A673 (cell line): Measurements from ENCODE around the gene FNBP1. TPM values are rescaled to one million over a fixed set of nuclear protein-coding genes. Genes with fewer than 3 reads are reported as not detected.
A peak's percentile ranks its signal among the peaks of the same experiment; 100 is the strongest.

Experiments
- BruUV-seq: library from RNA; stranded (reverse); fragments of 400-500 nt; replicated peaks from 2 replicates; lab custom pipeline; 2021; lab: Mats Ljungman, UMichigan
- CTCF ChIA-PET: fragments of 300-600 bp; sonication (Branson Sonifier 250); formaldehyde crosslinking; loops from one replicate; lab custom pipeline; 2022; ENCODE audit warnings: antibody characterized with exemption; lab: Charles Lee
- POLR2A ChIA-PET: fragments of 300-600 bp; sonication (Branson Sonifier 250); formaldehyde crosslinking; loops from one replicate; lab custom pipeline; 2022; ENCODE audit warnings: antibody characterized with exemption; ENCODE audit not compliant: low non-redundant PET; lab: Charles Lee
- DNase-seq: peaks from one replicate; pipeline ENCODE4 v3.0.0-alpha.2; 2015; ENCODE audit warnings: low spot score
- H3K27ac ChIP-seq: fragments of 200-600 bp; sonication (generic); 2 replicates; pipeline ENCODE4 v1.5.1; 2016; ENCODE audit warnings: mixed run types, low read depth, mild to moderate bottlenecking, mixed read lengths, antibody characterized with exemption, low read length; ENCODE audit not compliant: poor library complexity, severe bottlenecking
- H3K27me3 ChIP-seq: fragments of 200-600 bp; sonication (generic); replicated peaks from 2 replicates; pipeline ENCODE4 v1.6.1; 2017; ENCODE audit warnings: mixed run types, low read depth, mild to moderate bottlenecking, mixed read lengths, antibody characterized with exemption, low read length; ENCODE audit not compliant: insufficient read depth, poor library complexity
- H3K36me3 ChIP-seq: fragments of 200-600 bp; sonication (generic); 2 replicates; pipeline ENCODE4 v1.6.1; 2016; ENCODE audit warnings: mixed run types, mild to moderate bottlenecking, mixed read lengths, antibody characterized with exemption, low read length; ENCODE audit not compliant: insufficient read depth, poor library complexity, severe bottlenecking
- H3K4me1 ChIP-seq: fragments of 200-600 bp; sonication (generic); 2 replicates; pipeline ENCODE4 v1.6.1; 2017; ENCODE audit warnings: mixed run types, mild to moderate bottlenecking, mixed read lengths, antibody characterized with exemption, low read length; ENCODE audit not compliant: insufficient read depth, poor library complexity, severe bottlenecking
- H3K4me3 ChIP-seq: fragments of 200-600 bp; sonication (generic); 2 replicates; pipeline ENCODE4 v1.5.1; 2016; ENCODE audit warnings: low read depth, mixed run types, mild to moderate bottlenecking, mixed read lengths, low read length; ENCODE audit not compliant: poor library complexity, severe bottlenecking
- H3K9me3 ChIP-seq: fragments of 200-600 bp; sonication (generic); 2 replicates; pipeline ENCODE4 v1.6.1; 2016; ENCODE audit warnings: mixed run types, low read depth, mild to moderate bottlenecking, mixed read lengths, antibody characterized with exemption, low read length; ENCODE audit not compliant: poor library complexity, severe bottlenecking
- EZH2 ChIP-seq: fragments of 200-600 bp; sonication (generic); IDR thresholded peaks from 2 replicates; pipeline ENCODE4 v1.6.1; 2017; ENCODE audit warnings: borderline replicate concordance, low read depth, mild to moderate bottlenecking, mixed read lengths, antibody characterized with exemption, low read length; ENCODE audit not compliant: poor library complexity, severe bottlenecking
- intact Hi-C: fragments of 100-400 bp; cut with micrococcal nuclease; formaldehyde crosslinking; loops from one replicate; pipeline ENCODE4 v1.10.0; 2022; ENCODE audit not compliant: unreplicated experiment
- total RNA-seq: library from RNA; stranded (reverse); gene quantifications from 2 replicates; pipeline ENCODE4 v1.2.3, GENCODE V29; 2021
- TF ChIP-seq, protein P1 (sequence below): fragments of 300-800, 200-600 bp; sonication (generic); conservative IDR thresholded peaks from 2 replicates; pipeline ENCODE4 v1.5.1; 2017; ENCODE audit warnings: low read depth, mild to moderate bottlenecking, antibody characterized with exemption, low read length, moderate library complexity, mixed read lengths

The FNBP1 gene
- total RNA-seq, 1 experiment from 2014 or later, result 200 TPM

- Histone ChIP-seq H3K27ac (no peak overlapping the region), H3K4me3 (no peak overlapping the region), H3K27me3 (no peaks in the 10 kb centered on the region), H3K9me3 (peaks cover 2% of the 10 kb centered on the region), H3K36me3 (peaks cover 13% of the 10 kb centered on the region), H3K4me1 (peaks cover 54% of the 10 kb centered on the region)
- TF ChIP-seq EZH2, result no peak
- TF ChIP-seq, protein P1, sequence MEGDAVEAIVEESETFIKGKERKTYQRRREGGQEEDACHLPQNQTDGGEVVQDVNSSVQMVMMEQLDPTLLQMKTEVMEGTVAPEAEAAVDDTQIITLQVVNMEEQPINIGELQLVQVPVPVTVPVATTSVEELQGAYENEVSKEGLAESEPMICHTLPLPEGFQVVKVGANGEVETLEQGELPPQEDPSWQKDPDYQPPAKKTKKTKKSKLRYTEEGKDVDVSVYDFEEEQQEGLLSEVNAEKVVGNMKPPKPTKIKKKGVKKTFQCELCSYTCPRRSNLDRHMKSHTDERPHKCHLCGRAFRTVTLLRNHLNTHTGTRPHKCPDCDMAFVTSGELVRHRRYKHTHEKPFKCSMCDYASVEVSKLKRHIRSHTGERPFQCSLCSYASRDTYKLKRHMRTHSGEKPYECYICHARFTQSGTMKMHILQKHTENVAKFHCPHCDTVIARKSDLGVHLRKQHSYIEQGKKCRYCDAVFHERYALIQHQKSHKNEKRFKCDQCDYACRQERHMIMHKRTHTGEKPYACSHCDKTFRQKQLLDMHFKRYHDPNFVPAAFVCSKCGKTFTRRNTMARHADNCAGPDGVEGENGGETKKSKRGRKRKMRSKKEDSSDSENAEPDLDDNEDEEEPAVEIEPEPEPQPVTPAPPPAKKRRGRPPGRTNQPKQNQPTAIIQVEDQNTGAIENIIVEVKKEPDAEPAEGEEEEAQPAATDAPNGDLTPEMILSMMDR, result no peak
- CTCF ChIA-PET, result no interaction called here
- intact Hi-C loops, result no loop called here
- POLR2A ChIA-PET, result interaction anchor here (0.5 kb wide), 1 partner anchor 10 kb away, joined by 3 read pairs; no protein-coding TSS in a partner anchor
- BruUV-seq, result no TSS peak
- no peak for DNase-seq
Measured at GRCh38 chr9:130029223-130029973, 13.6 kb downstream of the FNBP1 start.

GRCh38 chr9:130028493-130029222, 14.3 kb downstream of the FNBP1 start:
- Histone ChIP-seq H3K4me3 (no peak overlapping the region), H3K9me3 (peaks cover 2% of the 10 kb centered on the region), H3K36me3 (peaks cover 13% of the 10 kb centered on the region), H3K27me3 (no peaks in the 10 kb centered on the region), H3K4me1 (peaks cover 51% of the 10 kb centered on the region), H3K27ac (no peak overlapping the region)
- no peak for DNase-seq
- no peak for TF ChIP-seq EZH2
- TF ChIP-seq, protein P1, result no peak
- ChIA-PET CTCF (no interaction called here), POLR2A (no interaction called here)
- TSS peak; percentile 1 for BruUV-seq
- intact Hi-C loops, result no loop called here

DNA sequence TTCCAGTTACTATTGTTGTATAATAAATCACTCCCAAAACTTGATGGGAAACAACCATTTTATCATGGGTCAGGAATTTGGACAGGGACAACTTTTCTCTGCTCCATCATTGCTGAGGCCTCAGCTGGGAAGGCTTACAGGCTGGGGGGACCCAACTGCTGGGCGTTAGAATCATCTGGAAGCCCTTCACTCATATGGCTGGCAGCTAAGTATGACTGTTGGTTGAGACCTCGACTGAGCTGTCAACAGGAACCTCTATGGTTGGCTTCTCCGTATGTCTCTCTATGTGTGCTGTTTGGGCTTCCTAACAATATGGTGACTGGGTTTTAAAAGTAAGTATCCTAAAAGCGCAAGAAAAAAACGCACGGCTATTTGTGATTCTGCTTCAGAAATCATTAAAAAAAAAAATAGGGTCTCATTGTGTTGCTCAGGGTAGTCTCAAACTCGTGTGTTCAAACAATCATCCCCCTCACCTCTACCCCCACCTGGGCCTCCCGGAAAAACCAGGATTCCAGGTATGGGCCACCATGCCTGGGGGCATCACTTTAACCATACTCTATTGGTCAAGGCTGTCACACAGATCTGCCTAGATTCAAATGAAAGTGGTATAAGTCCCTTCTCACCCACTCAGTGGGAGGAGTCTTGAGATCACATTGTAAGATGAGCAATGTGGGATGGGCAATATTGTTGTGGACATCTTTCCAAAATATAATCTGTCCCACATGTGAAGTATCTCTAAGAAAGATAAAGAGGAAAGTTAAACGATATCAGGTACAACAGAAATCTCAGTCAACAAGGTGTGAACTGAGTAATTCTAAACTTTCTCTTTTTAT, 15.2 kb downstream of the FNBP1 start:
- TF ChIP-seq, protein P1, result no peak
- no peak for TF ChIP-seq EZH2
- no TSS peak for BruUV-seq
- Histone ChIP-seq H3K4me1 (peaks cover 49% of the 10 kb centered on the region), H3K27me3 (no peaks in the 10 kb centered on the region), H3K4me3 (no peak overlapping the region), H3K27ac (no peak overlapping the region), H3K9me3 (peaks cover 2% of the 10 kb centered on the region), H3K36me3 (peaks cover 13% of the 10 kb centered on the region)
- intact Hi-C loops, result no loop called here
- ChIA-PET POLR2A (no interaction called here), CTCF (no interaction called here)
- no peak for DNase-seq
